ENCODE measurements around the gene OR6C74.

Gene OR6C74

GRCh38 chr12:55244309-55244708 is at the start of gene OR6C74:
TSS of gene OR6C74 (plus strand) at chr12:55244609. CDS start at chr12:55247288, 2,679 bp downstream.
- no peak for DNase-seq

GRCh38 chr12:55220725-55221124 is 23.7 kb upstream of the OR6C74 start, which contains the start of gene OR10A7:
TSS of gene OR10A7 (plus strand) at chr12:55221025. CDS start at chr12:55221025, 0 bp downstream.
- DNase-seq, result no peak

- no peak for DNase-seq
Observed at GRCh38 chr12:55226523-55226922, 17.9 kb upstream of the OR6C74 start.

- DNase-seq, result no peak
Observed at GRCh38 chr12:55227643-55228042, 16.8 kb upstream of the OR6C74 start.

GRCh38 chr12:55246159-55246558 is 1.8 kb downstream of the OR6C74 start:
- DNase-seq, result no peak

GRCh38 chr12:55250944-55251343 is 6.5 kb downstream of the OR6C74 start:
- DNase-seq, result no peak

GRCh38 chr12:55253281-55253680 is 8.9 kb downstream of the OR6C74 start:
- DNase-seq, result no peak

- no peak for DNase-seq
Observed at GRCh38 chr12:55256831-55257230, 12.4 kb downstream of the OR6C74 start.

GRCh38 chr12:55258303-55258702 is 13.9 kb downstream of the OR6C74 start:
- DNase-seq, result no peak

- DNase-seq, result no peak
Observed at GRCh38 chr12:55280991-55281390, 36.6 kb downstream of the OR6C74 start.

- no peak for DNase-seq
Observed at GRCh38 chr12:55289999-55290398, 45.6 kb downstream of the OR6C74 start.

Measured in activated CD4-positive, alpha-beta T cell treated with anti-CD3 and anti-CD28 coated beads for 48 hours (primary cell).